ENCODE measurements around the gene PUS1.

GRCh38 chr12:131981388-131981787 is 52.3 kb downstream of the PUS1 start:
- TF ChIP-seq CHD1 (IDR thresholded peaks at IDR 0.05; ENCODE audit: low read length), result no peak
- TF ChIP-seq CHAMP1 (IDR thresholded peaks at IDR 0.05), result no peak
- no peak for TF ChIP-seq FOS (IDR thresholded peaks at IDR 0.05; ENCODE audit: extremely low read depth, insufficient read length)
- no peak for TF ChIP-seq PATZ1 (CRISPR knock-in tag; IDR thresholded peaks at IDR 0.05; ENCODE audit: borderline replicate concordance)
- TF ChIP-seq ZNF740 (CRISPR knock-in tag; IDR thresholded peaks at IDR 0.05), result no peak
- TF ChIP-seq ZNF740 (tag; IDR thresholded peaks at IDR 0.05), result no peak
- no peak for TF ChIP-seq CHCHD3 (CRISPR knock-in tag; IDR thresholded peaks at IDR 0.05)
- TF ChIP-seq ATF7 (IDR thresholded peaks at IDR 0.05), result no peak
